ENCODE data around the gene PIGH. TPM values are rescaled to one million over a fixed set of nuclear protein-coding genes. Genes with fewer than 3 reads are reported as not detected.

Gene PIGH
- polyA plus RNA-seq, 1 donor from 2014 or later, result 91.8 TPM

- H3F3A ChIP-seq (ENCODE audit: insufficient read depth, low read length, poor library complexity, severe bottlenecking), result no peaks in the 10 kb centered on the region
- H3K27ac ChIP-seq (ENCODE audit: low read length), result no peak overlapping the region
- no peak overlapping the region for H3K4me2 ChIP-seq (ENCODE audit: low read length)
- H2AFZ ChIP-seq (ENCODE audit: low read depth, low read length), result no peak overlapping the region
- H3K9me2 ChIP-seq (ENCODE audit: insufficient read depth, low read length), result no peaks in the 10 kb centered on the region
- H3K36me3 ChIP-seq (ENCODE audit: insufficient read depth, low read length), result peaks cover 28% of the 10 kb centered on the region
- no peak overlapping the region for H3K9ac ChIP-seq (ENCODE audit: low read length)
- H3K27me3 ChIP-seq (ENCODE audit: insufficient read depth, low read depth, low read length), result no peaks in the 10 kb centered on the region
- H3K4me3 ChIP-seq (ENCODE audit: low read length), result no peak overlapping the region
- no peak for TF ChIP-seq EZH2 (IDR thresholded peaks at IDR 0.05; ENCODE audit: borderline replicate concordance, insufficient read depth, low read length, poor library complexity, severe bottlenecking)
- TF ChIP-seq MXI1 (conservative IDR thresholded peaks at IDR 0.05; ENCODE audit: poor library complexity, severe bottlenecking), result no peak
- no peak for TF ChIP-seq CTCF (IDR thresholded peaks at IDR 0.05; ENCODE audit: poor library complexity, severe bottlenecking)
- TF ChIP-seq TAF1 (IDR thresholded peaks at IDR 0.05; ENCODE audit: low read depth), result no peak
- TF ChIP-seq REST (IDR thresholded peaks at IDR 0.05; ENCODE audit: borderline replicate concordance), result no peak
- no peak for TF ChIP-seq POLR2AphosphoS5 (IDR thresholded peaks at IDR 0.05)
- TF ChIP-seq SMC3 (conservative IDR thresholded peaks at IDR 0.05; ENCODE audit: poor library complexity), result no peak
- TF ChIP-seq RAD21 (conservative IDR thresholded peaks at IDR 0.05), result no peak
- no peak for TF ChIP-seq EP300 (conservative IDR thresholded peaks at IDR 0.05; ENCODE audit: poor library complexity, severe bottlenecking)
- H3K79me2 ChIP-seq (replicated peaks; ENCODE audit: insufficient read depth, low read length), result no peaks in the 10 kb centered on the region
- H3K9me3 ChIP-seq (ENCODE audit: low read length), result peaks cover 4% of the 10 kb centered on the region
- no peaks in the 10 kb centered on the region for H4K20me1 ChIP-seq (ENCODE audit: insufficient read depth)
These were observed 58.4 kb downstream of the PIGH start for GRCh38 chr14:67541448-67542387.

Small RNA genes within 50 kb of the gene (small RNA-seq; reads per million reads assigned to genes)
- gene AL132640.3 (0 reads per million in 3 experiments), gene RF00019 (0 to 1.2 (median 0) reads per million in 3 experiments)

Other genes with a start within 250 kb of the PIGH start
- 172 and 216 TPM in 2 replicates for gene ATP6V1D, start 240.5 kb downstream of the PIGH start, polyA plus RNA-seq
- gene EIF2S1, start 239.9 kb downstream of the PIGH start, polyA plus RNA-seq, result 99.4 and 108 TPM in 2 replicates
- gene PLEK2, start 188.1 kb downstream of the PIGH start, polyA plus RNA-seq, result not detected in 2 replicates
- gene TMEM229B, start 111.5 kb downstream of the PIGH start, polyA plus RNA-seq, result 4.2 and 7.9 TPM in 2 replicates
- gene PLEKHH1, start 67.0 kb downstream of the PIGH start, polyA plus RNA-seq, result 32.1 and 34.1 TPM in 2 replicates
- gene ARG2, start 19.7 kb upstream of the PIGH start, polyA plus RNA-seq, result 204 and 215 TPM in 2 replicates
- 78.6 and 87.1 TPM in 2 replicates for gene VTI1B, start 74.4 kb upstream of the PIGH start, polyA plus RNA-seq
- 179 and 190 TPM in 2 replicates for gene RDH11, start 95.5 kb upstream of the PIGH start, polyA plus RNA-seq
- gene RDH12, start 101.6 kb upstream of the PIGH start, polyA plus RNA-seq, result 0.56 TPM in 1 of 2 replicates, not detected in the other
- 8.5 and 10.7 TPM in 2 replicates for gene ZFYVE26, start 216.3 kb upstream of the PIGH start, polyA plus RNA-seq
- gene RAD51B, start 219.5 kb upstream of the PIGH start, polyA plus RNA-seq, result 0.38 and 3.1 TPM in 2 replicates